Gastrocnemius medialis (tissue), 4 donors: ENCODE measurements around the gene CHCHD5. TPM values are rescaled to one million over a fixed set of nuclear protein-coding genes. Genes with fewer than 3 reads are reported as not detected.

Experiments used
- ATAC-seq, 2 donors: fragments of 150-250 bp; one replicate each; pipeline ENCODE4 v1.9.1; 2016
- DNase-seq, 2 donors: peaks; one replicate each; pipeline ENCODE4 v3.0.0-alpha.2; 2019
- H3K27ac ChIP-seq, 4 donors: fragments of 200-600 bp; sonication (generic); 1 replicate in 1 of 4; 2 replicates in 3 of 4; pipeline ENCODE4 v1.5.1; 2016 to 2018; ENCODE audit warnings: mild to moderate bottlenecking in 2 of 4, moderate library complexity in 1 of 4
- H3K27me3 ChIP-seq, 3 donors: fragments of 200-600 bp; sonication (generic) in 2 of 3; 1 replicate in 1 of 3; 2 replicates in 2 of 3; pipeline versions ENCODE4 v1.5.1 to v1.6.0; 2016 to 2019; ENCODE audit warnings: mild to moderate bottlenecking in 1 of 3, moderate library complexity in 1 of 3
- H3K36me3 ChIP-seq, 2 donors: fragments of 200-600 bp; sonication (generic) in 1 of 2; one replicate each; pipeline ENCODE4 v1.5.1; 2017 to 2018
- H3K4me1 ChIP-seq, 2 donors: fragments of 200-600 bp; sonication (generic) in 1 of 2; one replicate each; pipeline ENCODE4 v1.5.1; 2016 to 2017; ENCODE audit warnings: mild to moderate bottlenecking in 2 of 2
- H3K4me3 ChIP-seq, 4 donors: fragments of 200-600 bp; sonication (generic) in 3 of 4; 1 replicate in 1 of 4; 2 replicates in 3 of 4; pipeline ENCODE4 v1.5.1; 2016 to 2019; ENCODE audit warnings: mild to moderate bottlenecking in 2 of 4
- H3K9me3 ChIP-seq, 3 donors: fragments of 200-600 bp; sonication (generic) in 2 of 3; 1 replicate in 1 of 3; 2 replicates in 2 of 3; pipeline ENCODE4 v1.5.1; 2016 to 2019
- CTCF ChIP-seq, 5 experiments: fragments of 450-650 bp in 3 of 5; fragments of 200-600 bp in 2 of 5; sonication (generic) in 2 of 5; IDR thresholded peaks in 4 of 5; conservative IDR thresholded peaks in 1 of 5; 1 replicate in 4 of 5; 2 replicates in 1 of 5; pipeline ENCODE4 v1.5.1; 2016 to 2019; ENCODE audit warnings: antibody characterized with exemption in 5 of 5, mild to moderate bottlenecking in 3 of 5, moderate library complexity in 3 of 5
- POLR2A ChIP-seq, 2 donors: fragments of 450-650 bp; IDR thresholded peaks; one replicate each; pipeline ENCODE4 v1.6.1; 2017; ENCODE audit warnings: antibody characterized with exemption in 2 of 2, mild to moderate bottlenecking in 2 of 2, moderate library complexity in 2 of 2
- in situ Hi-C, 4 donors: fragments of 200-750 bp; cut with MboI; loops; one replicate each; pipeline versions ENCODE4 v1.15.0 to v1.8.0; 2017; ENCODE audit warnings: low sequenced_read_pairs in 4 of 4
- intact Hi-C: fragments of 100-400 bp; cut with DNase I; formaldehyde crosslinking; loops from one replicate; pipeline ENCODE4 v1.15.1; 2023; ENCODE audit warnings: low total_unique reads
- total RNA-seq, 4 donors: library from RNA; depleted of rRNA; stranded (reverse); fragments of >200 nt; gene quantifications; one replicate each; pipeline versions ENCODE4 v1.1.0 to v1.2.3, GENCODE V29; 2016

The CHCHD5 gene
- total RNA-seq, 4 donors from 2014 or later: 13.2 to 26.6 (median 24.1) TPM

GRCh38 chr2:112591413-112591812 lies 7.0 kb downstream of the CHCHD5 start:
- intact Hi-C loops: no loop called here
- no peak overlapping the region for H3K4me3 ChIP-seq
- H3K9me3 ChIP-seq: no peaks in the 10 kb centered on the region
- no peak for DNase-seq
- TF ChIP-seq POLR2A (IDR thresholded peaks at IDR 0.05): no peak
- no peak for TF ChIP-seq CTCF (IDR thresholded peaks at IDR 0.05 in 4 of 5, conservative IDR thresholded peaks at IDR 0.05 in 1 of 5)
- in situ Hi-C loops: loop anchor here in 2 of 4 donors (10.0 to 25.0 kb wide), 2 partner anchors 133 to 329 kb away; partner anchors contain the start of genes NT5DC4 (in 2 of the 2) and ZC3H8 (in 1 of the 2)
- no peaks in the 10 kb centered on the region for H3K27me3 ChIP-seq
- H3K27ac ChIP-seq: no peak overlapping the region
- no peak for ATAC-seq
- H3K4me1 ChIP-seq: peaks cover 11 to 17% of the 10 kb centered on the region in 2 donors
- H3K36me3 ChIP-seq: peaks cover 0 to 31% of the 10 kb centered on the region in 2 donors

GRCh38 chr2:112593736-112594135 lies 9.3 kb downstream of the CHCHD5 start:
- no peak for ATAC-seq
- in situ Hi-C loops: loop anchor here in 2 of 4 donors (10.0 to 25.0 kb wide), 2 partner anchors 131 to 331 kb away; partner anchors contain the start of genes NT5DC4 (in 2 of the 2) and ZC3H8 (in 1 of the 2)
- H3K27me3 ChIP-seq: no peaks in the 10 kb centered on the region
- H3K36me3 ChIP-seq: peaks cover 0 to 22% of the 10 kb centered on the region in 2 donors
- H3K27ac ChIP-seq: no peak overlapping the region
- TF ChIP-seq CTCF (IDR thresholded peaks at IDR 0.05 in 4 of 5, conservative IDR thresholded peaks at IDR 0.05 in 1 of 5) (no peak), POLR2A (IDR thresholded peaks at IDR 0.05) (no peak)
- H3K4me1 ChIP-seq: peaks cover 0 to 4% of the 10 kb centered on the region in 2 donors
- no peak overlapping the region for H3K4me3 ChIP-seq
- H3K9me3 ChIP-seq: no peaks in the 10 kb centered on the region
- intact Hi-C loops: no loop called here
- no peak for DNase-seq

- in situ Hi-C loops (loop anchor here in 2 of 4 donors (10.0 to 25.0 kb wide), 2 partner anchors 127 to 335 kb away; partner anchors contain the start of genes NT5DC4 (in 2 of the 2) and ZC3H8 (in 1 of the 2)), intact Hi-C loops (no loop called here)
- no peak for ATAC-seq
Measured at GRCh38 chr2:112597537-112598322, 13.3 kb downstream of the CHCHD5 start.

GRCh38 chr2:112600634-112601033 lies 16.2 kb downstream of the CHCHD5 start:
- TF ChIP-seq CTCF (IDR thresholded peaks at IDR 0.05 in 4 of 5, conservative IDR thresholded peaks at IDR 0.05 in 1 of 5) (no peak), POLR2A (IDR thresholded peaks at IDR 0.05) (no peak)
- intact Hi-C loops (loop anchor here (1.0 kb wide), 2 partner anchors 91 to 126 kb away; no protein-coding TSS in a partner anchor), in situ Hi-C loops (loop anchor here in 2 of 4 donors (5.0 to 25.0 kb wide), 4 partner anchors 87 to 337 kb away; no protein-coding TSS in a partner anchor)
- Histone ChIP-seq H3K4me1 (peaks cover 0 to 3% of the 10 kb centered on the region in 2 donors), H3K27ac (no peak overlapping the region), H3K36me3 (no peaks in the 10 kb centered on the region), H3K27me3 (no peaks in the 10 kb centered on the region), H3K9me3 (no peaks in the 10 kb centered on the region), H3K4me3 (no peak overlapping the region)
- DNase-seq (no peak), ATAC-seq (no peak)

More at GRCh38 chr2:112597537-112598322, 13.3 kb downstream of the CHCHD5 start:
- no peaks in the 10 kb centered on the region for H3K27me3 ChIP-seq
- no peaks in the 10 kb centered on the region for H3K9me3 ChIP-seq
- peaks cover 0 to 14% of the 10 kb centered on the region in 2 donors for H3K36me3 ChIP-seq
- no peak overlapping the region for H3K27ac ChIP-seq
- H3K4me1 ChIP-seq: peaks cover 0 to 3% of the 10 kb centered on the region in 2 donors
- no peak for TF ChIP-seq POLR2A (IDR thresholded peaks at IDR 0.05)
- no peak for TF ChIP-seq CTCF (IDR thresholded peaks at IDR 0.05 in 4 of 5, conservative IDR thresholded peaks at IDR 0.05 in 1 of 5)
- no peak for DNase-seq
- no peak overlapping the region for H3K4me3 ChIP-seq
